ENCODE data around the gene PYHIN1. TPM values are rescaled to one million over a fixed set of nuclear protein-coding genes. Genes with fewer than 3 reads are reported as not detected.

The PYHIN1 gene
- total RNA-seq, 1 donor, result not detected

DNA sequence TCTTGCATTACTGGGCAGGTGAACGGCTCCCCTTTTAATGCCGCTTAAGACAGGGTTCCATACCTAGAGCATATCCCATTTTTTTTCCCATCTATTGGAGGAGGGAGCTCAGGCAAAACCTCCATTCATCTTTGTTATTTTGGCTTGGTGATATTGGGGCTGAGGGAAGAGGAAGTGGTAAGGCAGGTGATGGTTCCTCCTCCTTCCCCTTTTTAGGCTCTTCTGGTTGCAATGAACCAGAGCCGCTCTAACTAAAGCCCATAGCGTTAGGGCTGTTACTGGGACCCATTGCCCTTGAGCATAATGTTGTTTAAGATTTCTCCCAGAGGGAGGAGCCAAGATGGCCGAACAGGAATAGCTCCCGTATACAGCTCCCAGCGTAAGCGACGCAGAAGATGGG is 21.1 kb downstream of the PYHIN1 start:
- Histone ChIP-seq H3K4me3 (ENCODE audit: insufficient read depth, low read length) (no peak overlapping the region), H3K4me2 (ENCODE audit: insufficient read depth, low read length) (no peak overlapping the region), H2AFZ (ENCODE audit: low read length) (no peak overlapping the region), H3K4me1 (ENCODE audit: insufficient read depth, low read length) (no peaks in the 10 kb centered on the region), H4K20me1 (ENCODE audit: insufficient read depth, low read length) (no peaks in the 10 kb centered on the region), H3K9me3 (ENCODE audit: low read depth, low read length) (no peaks in the 10 kb centered on the region), H3K79me2 (ENCODE audit: insufficient read depth, low read length) (no peaks in the 10 kb centered on the region), H3K36me3 (ENCODE audit: insufficient read depth, low read length) (no peaks in the 10 kb centered on the region), H3K27ac (ENCODE audit: low read depth, low read length) (no peak overlapping the region), H3K27me3 (ENCODE audit: insufficient read depth, low read length) (no peaks in the 10 kb centered on the region)
- TF ChIP-seq CTCF (IDR thresholded peaks at IDR 0.05; ENCODE audit: extremely low read depth, low read depth, low read length), result no peak
- DNase-seq (ENCODE audit: insufficient read length, low spot score, missing footprints), result no peak

- DNase-seq (ENCODE audit: insufficient read length, low spot score, missing footprints), result peak; percentile 37
- no peaks in the 10 kb centered on the region for H3K79me2 ChIP-seq (ENCODE audit: insufficient read depth, low read length)
- no peak overlapping the region for H3K4me2 ChIP-seq (ENCODE audit: insufficient read depth, low read length)
- no peak for TF ChIP-seq CTCF (IDR thresholded peaks at IDR 0.05; ENCODE audit: extremely low read depth, low read depth, low read length)
- H3K27me3 ChIP-seq (ENCODE audit: insufficient read depth, low read length), result no peaks in the 10 kb centered on the region
- no peak overlapping the region for H3K27ac ChIP-seq (ENCODE audit: low read depth, low read length)
- no peaks in the 10 kb centered on the region for H3K9me3 ChIP-seq (ENCODE audit: low read depth, low read length)
- no peak overlapping the region for H2AFZ ChIP-seq (ENCODE audit: low read length)
- no peaks in the 10 kb centered on the region for H3K4me1 ChIP-seq (ENCODE audit: insufficient read depth, low read length)
- no peaks in the 10 kb centered on the region for H4K20me1 ChIP-seq (ENCODE audit: insufficient read depth, low read length)
- H3K4me3 ChIP-seq (ENCODE audit: insufficient read depth, low read length), result no peak overlapping the region
- no peaks in the 10 kb centered on the region for H3K36me3 ChIP-seq (ENCODE audit: insufficient read depth, low read length)
Observed at GRCh38 chr1:158961178-158961577, 29.8 kb downstream of the PYHIN1 start.

DNA sequence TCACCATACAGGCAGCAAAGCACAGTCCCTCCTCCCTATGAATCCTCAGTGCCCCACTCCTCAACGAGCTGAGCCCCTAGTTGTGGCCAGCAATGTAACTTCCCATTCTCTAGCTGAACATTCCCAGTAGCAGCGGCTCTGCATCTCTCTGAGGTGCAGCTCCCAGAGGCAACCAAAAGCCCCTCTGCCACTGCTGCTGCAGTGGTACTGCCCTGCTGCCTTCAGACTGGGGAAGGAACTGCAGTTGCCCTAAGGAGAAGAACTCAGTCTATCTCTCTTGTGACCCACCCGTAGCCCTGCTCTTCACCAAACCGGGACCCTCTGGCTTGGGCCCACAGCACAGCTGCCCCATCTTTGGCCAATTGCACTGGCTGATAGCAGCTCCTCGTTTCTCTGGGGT is 31.6 kb downstream of the PYHIN1 start:
- Histone ChIP-seq H3K4me1 (ENCODE audit: insufficient read depth, low read length) (no peaks in the 10 kb centered on the region), H3K27ac (ENCODE audit: low read depth, low read length) (no peak overlapping the region), H3K9me3 (ENCODE audit: low read depth, low read length) (no peaks in the 10 kb centered on the region), H3K36me3 (ENCODE audit: insufficient read depth, low read length) (no peaks in the 10 kb centered on the region), H3K4me3 (ENCODE audit: insufficient read depth, low read length) (no peak overlapping the region), H2AFZ (ENCODE audit: low read length) (no peak overlapping the region), H4K20me1 (ENCODE audit: insufficient read depth, low read length) (no peaks in the 10 kb centered on the region), H3K27me3 (ENCODE audit: insufficient read depth, low read length) (no peaks in the 10 kb centered on the region), H3K4me2 (ENCODE audit: insufficient read depth, low read length) (no peak overlapping the region), H3K79me2 (ENCODE audit: insufficient read depth, low read length) (no peaks in the 10 kb centered on the region)
- TF ChIP-seq CTCF (IDR thresholded peaks at IDR 0.05; ENCODE audit: extremely low read depth, low read depth, low read length), result no peak
- no peak for DNase-seq (ENCODE audit: insufficient read length, low spot score, missing footprints)

- no peaks in the 10 kb centered on the region for H3K36me3 ChIP-seq (ENCODE audit: insufficient read depth, low read length)
- H3K79me2 ChIP-seq (ENCODE audit: insufficient read depth, low read length), result no peaks in the 10 kb centered on the region
- H4K20me1 ChIP-seq (ENCODE audit: insufficient read depth, low read length), result no peaks in the 10 kb centered on the region
- H3K27me3 ChIP-seq (ENCODE audit: insufficient read depth, low read length), result no peaks in the 10 kb centered on the region
- no peak overlapping the region for H3K27ac ChIP-seq (ENCODE audit: low read depth, low read length)
- H3K4me2 ChIP-seq (ENCODE audit: insufficient read depth, low read length), result no peak overlapping the region
- H2AFZ ChIP-seq (ENCODE audit: low read length), result no peak overlapping the region
- no peak overlapping the region for H3K4me3 ChIP-seq (ENCODE audit: insufficient read depth, low read length)
- H3K9me3 ChIP-seq (ENCODE audit: low read depth, low read length), result no peaks in the 10 kb centered on the region
- DNase-seq (ENCODE audit: insufficient read length, low spot score, missing footprints), result no peak
- TF ChIP-seq CTCF (IDR thresholded peaks at IDR 0.05; ENCODE audit: extremely low read depth, low read depth, low read length), result no peak
- no peaks in the 10 kb centered on the region for H3K4me1 ChIP-seq (ENCODE audit: insufficient read depth, low read length)
Observed at GRCh38 chr1:158969166-158969565, 37.8 kb downstream of the PYHIN1 start.

All from osteoblast (primary cell).